Measurements from ENCODE around the gene GABRB3. TPM values are rescaled to one million over a fixed set of nuclear protein-coding genes. Genes with fewer than 3 reads are reported as not detected.

GABRB3 gene
- total RNA-seq, 1 donor from 2014 or later = 8.8 TPM

DNA sequence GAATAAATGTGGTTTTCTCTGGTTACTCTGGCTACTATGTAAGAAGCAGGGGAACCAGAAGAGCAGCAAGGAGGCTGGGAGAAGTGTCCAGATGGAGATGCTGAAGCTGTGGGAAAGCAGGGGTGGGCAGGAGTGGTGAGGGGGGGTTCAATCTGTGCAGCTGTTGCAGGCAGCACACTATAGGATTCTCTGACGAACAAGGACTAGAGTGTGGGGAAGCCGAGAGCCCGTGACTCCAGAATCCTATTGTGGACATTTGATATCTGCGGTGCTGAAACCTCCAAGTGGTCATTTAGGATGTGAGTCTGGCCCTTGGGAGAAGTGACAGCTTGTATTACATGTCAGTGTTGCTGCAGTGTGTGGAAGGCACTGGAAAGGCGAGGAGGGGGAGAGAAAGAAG, 60.5 kb downstream of the GABRB3 start:
- Histone ChIP-seq H3K36me3 (no peaks in the 10 kb centered on the region), H3K4me3 (no peak overlapping the region), H4K20me1 (ENCODE audit: low read depth) (no peaks in the 10 kb centered on the region), H3K4me1 (peaks cover 13% of the 10 kb centered on the region), H2AFZ (replicated peaks) (no peak overlapping the region), H3K79me2 (ENCODE audit: low read depth) (no peaks in the 10 kb centered on the region), H3K27ac (no peak overlapping the region), H3K4me2 (no peak overlapping the region), H3F3A (ENCODE audit: low read depth) (no peaks in the 10 kb centered on the region), H3K9ac (no peak overlapping the region), H3K9me3 (ENCODE audit: low read depth) (no peaks in the 10 kb centered on the region), H3K27me3 (no peaks in the 10 kb centered on the region)
- H3K9me3 Mint-ChIP-seq = peaks cover 5% of the 10 kb centered on the region
- no peak overlapping the region for H3K4me3 Mint-ChIP-seq
- TF ChIP-seq EZH2phosphoT487 (IDR thresholded peaks at IDR 0.05) (no peak), EZH2 (IDR thresholded peaks at IDR 0.05) (no peak), CTCF (IDR thresholded peaks at IDR 0.05) (no peak)
- peaks cover 14% of the 10 kb centered on the region for H3K4me1 Mint-ChIP-seq
- H3K27ac Mint-ChIP-seq = peak overlapping the region; percentile 16
- no peaks in the 10 kb centered on the region for H3K27me3 Mint-ChIP-seq (ENCODE audit: insufficient read depth, low read depth)
- no peak for DNase-seq (ENCODE audit: low spot score)
- H3K36me3 Mint-ChIP-seq = peaks cover 3% of the 10 kb centered on the region

GRCh38 chr15:26711445-26711844, 61.4 kb downstream of the GABRB3 start:
- H3K9ac ChIP-seq = no peak overlapping the region
- H3K27me3 ChIP-seq = no peaks in the 10 kb centered on the region
- H3K4me1 ChIP-seq = peaks cover 13% of the 10 kb centered on the region
- peaks cover 2% of the 10 kb centered on the region for H3K9me3 Mint-ChIP-seq
- peaks cover 14% of the 10 kb centered on the region for H3K4me1 Mint-ChIP-seq
- TF ChIP-seq CTCF (IDR thresholded peaks at IDR 0.05) (no peak), EZH2phosphoT487 (IDR thresholded peaks at IDR 0.05) (no peak), EZH2 (IDR thresholded peaks at IDR 0.05) (no peak)
- no peaks in the 10 kb centered on the region for H3K9me3 ChIP-seq (ENCODE audit: low read depth)
- H3K79me2 ChIP-seq (ENCODE audit: low read depth) = no peaks in the 10 kb centered on the region
- H3K27ac ChIP-seq = no peak overlapping the region
- peak; percentile 60 for DNase-seq (ENCODE audit: low spot score)
- H3K4me3 ChIP-seq = no peak overlapping the region
- no peaks in the 10 kb centered on the region for H3K36me3 Mint-ChIP-seq
- H2AFZ ChIP-seq (replicated peaks) = no peak overlapping the region
- no peak overlapping the region for H3K4me3 Mint-ChIP-seq
- no peaks in the 10 kb centered on the region for H4K20me1 ChIP-seq (ENCODE audit: low read depth)
- H3K4me2 ChIP-seq = peak overlapping the region; percentile 46
- no peaks in the 10 kb centered on the region for H3K36me3 ChIP-seq
- no peaks in the 10 kb centered on the region for H3K27me3 Mint-ChIP-seq (ENCODE audit: insufficient read depth, low read depth)
- no peaks in the 10 kb centered on the region for H3F3A ChIP-seq (ENCODE audit: low read depth)
- H3K27ac Mint-ChIP-seq = no peak overlapping the region

GRCh38 chr15:26702381-26702780, 70.5 kb downstream of the GABRB3 start:
- Mint-ChIP-seq H3K4me1 (peaks cover 7% of the 10 kb centered on the region), H3K36me3 (peaks cover 2% of the 10 kb centered on the region), H3K27me3 (ENCODE audit: insufficient read depth, low read depth) (peaks cover 2% of the 10 kb centered on the region), H3K27ac (no peak overlapping the region), H3K9me3 (peaks cover 2% of the 10 kb centered on the region), H3K4me3 (no peak overlapping the region)
- Histone ChIP-seq H3K27me3 (no peaks in the 10 kb centered on the region), H3K79me2 (ENCODE audit: low read depth) (peaks cover 10% of the 10 kb centered on the region), H4K20me1 (ENCODE audit: low read depth) (no peaks in the 10 kb centered on the region), H2AFZ (replicated peaks) (no peak overlapping the region), H3K4me2 (no peak overlapping the region), H3K36me3 (no peaks in the 10 kb centered on the region), H3K4me1 (peaks cover 9% of the 10 kb centered on the region), H3K9ac (no peak overlapping the region), H3K27ac (no peak overlapping the region), H3F3A (ENCODE audit: low read depth) (no peaks in the 10 kb centered on the region), H3K9me3 (ENCODE audit: low read depth) (no peaks in the 10 kb centered on the region), H3K4me3 (no peak overlapping the region)
- DNase-seq (ENCODE audit: low spot score) = no peak
- TF ChIP-seq EZH2 (IDR thresholded peaks at IDR 0.05) (no peak), EZH2phosphoT487 (IDR thresholded peaks at IDR 0.05) (no peak), CTCF (IDR thresholded peaks at IDR 0.05) (no peak)

Measured in neural progenitor cell (in vitro differentiated cells).